HG03342 (cell line): Measurements from ENCODE around the gene TTI1.
"Not testable (repeated sequence)": the region's sequence is repeated elsewhere in the genome, so short reads cannot be mapped to it uniquely, and the experiment has no call there.

ENCODE experiments used
- ATAC-seq: cut with Tn5 transposase; IDR thresholded peaks from one replicate; pipeline ENCODE4 v1.9.1; 2021; ENCODE audit warnings: mild to moderate bottlenecking, moderate library complexity; ENCODE audit not compliant: unreplicated experiment

TTI1 gene

DNA sequence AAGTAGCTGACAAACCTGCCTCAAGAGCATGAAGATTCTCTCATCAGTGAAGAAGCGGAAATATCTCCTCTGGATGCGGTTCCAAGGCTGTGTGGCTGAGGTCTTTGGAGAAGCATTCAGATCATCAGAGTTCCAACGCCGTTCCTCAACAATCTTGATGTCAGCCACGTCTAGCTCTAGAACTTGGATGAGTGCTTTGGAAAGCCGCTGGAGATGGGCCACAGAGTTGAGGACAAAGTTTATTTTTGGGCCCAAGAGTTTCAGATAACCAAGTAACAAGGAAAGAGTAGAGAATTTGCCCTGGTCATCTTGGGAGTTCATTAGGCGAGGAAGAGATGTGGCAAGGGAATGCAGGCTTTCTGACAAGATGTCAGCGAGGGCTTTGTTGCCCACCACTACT lies 20.9 kb downstream of the TTI1 start:
- ATAC-seq, result no peak

DNA sequence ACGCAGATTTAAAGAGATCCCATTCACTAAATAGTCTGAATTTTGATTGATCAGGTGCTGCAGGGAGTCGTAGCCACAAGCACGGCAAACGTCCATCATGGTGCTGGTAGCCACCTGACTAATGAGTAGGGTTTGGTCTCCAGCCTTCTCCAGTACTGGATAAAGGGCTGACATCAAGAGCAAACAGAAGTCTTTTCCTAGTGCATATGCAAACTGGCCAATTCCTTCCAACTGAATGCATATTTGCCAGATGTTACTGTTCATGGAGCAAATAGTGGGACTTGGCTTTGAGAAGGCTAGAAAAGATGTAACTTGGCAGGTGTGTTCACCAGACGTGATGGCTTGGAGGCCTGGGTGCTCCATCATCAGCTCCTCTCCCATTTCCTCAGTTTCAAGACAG lies 21.6 kb downstream of the TTI1 start:
- no peak for ATAC-seq

DNA sequence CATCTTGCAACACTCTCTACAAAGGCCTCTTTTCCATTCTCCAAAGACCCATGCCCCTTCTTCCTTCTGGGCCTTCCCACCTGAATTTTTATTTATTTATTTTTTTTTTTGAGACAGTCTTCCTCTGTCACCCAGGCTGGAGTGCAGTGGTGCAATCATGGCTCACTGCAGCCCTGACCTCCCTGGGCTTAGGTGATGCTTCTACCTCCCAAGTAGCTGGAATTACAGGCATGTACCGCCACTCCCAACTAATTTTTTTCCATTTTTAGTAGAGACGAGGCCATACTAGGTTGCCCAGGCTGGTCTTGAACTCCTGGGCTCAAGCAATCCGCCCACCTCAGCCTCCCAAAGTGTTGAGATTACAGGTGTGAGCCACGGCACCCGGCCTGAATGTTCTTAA lies 23.8 kb downstream of the TTI1 start:
- ATAC-seq, result not testable (repeated sequence)

DNA sequence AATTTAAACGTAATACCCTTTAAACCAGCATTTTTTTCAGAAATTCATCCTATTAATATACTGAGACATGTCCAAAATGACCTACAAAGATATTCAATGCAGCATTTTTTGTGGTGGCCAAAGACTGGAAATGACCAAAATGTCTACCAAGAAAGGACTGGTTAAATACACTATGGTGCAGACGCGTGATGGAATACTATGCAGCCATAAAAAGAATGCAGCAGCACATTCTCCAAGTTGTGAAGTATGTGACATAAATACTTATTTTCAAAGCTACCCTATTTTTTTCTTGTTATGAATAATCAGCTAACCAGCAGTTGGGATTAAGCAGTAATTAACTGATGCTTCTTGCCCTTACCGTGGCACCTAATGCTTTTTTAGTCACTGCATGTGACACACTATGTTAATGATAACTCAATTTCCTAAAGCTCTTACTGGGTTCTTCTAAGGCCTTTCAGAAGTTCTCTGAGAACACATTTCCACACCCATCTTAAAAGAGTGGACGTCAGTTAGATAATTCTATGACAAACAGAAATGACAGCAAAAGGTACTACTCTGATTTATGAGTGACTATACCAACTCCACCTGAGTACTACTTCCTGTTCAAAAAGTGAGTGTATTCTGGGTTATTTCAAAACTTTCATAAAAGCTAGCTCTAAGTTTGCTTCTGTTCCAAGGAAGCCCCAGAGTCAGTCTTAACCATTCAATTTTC lies 24.9 kb downstream of the TTI1 start:
- no peak for ATAC-seq

DNA sequence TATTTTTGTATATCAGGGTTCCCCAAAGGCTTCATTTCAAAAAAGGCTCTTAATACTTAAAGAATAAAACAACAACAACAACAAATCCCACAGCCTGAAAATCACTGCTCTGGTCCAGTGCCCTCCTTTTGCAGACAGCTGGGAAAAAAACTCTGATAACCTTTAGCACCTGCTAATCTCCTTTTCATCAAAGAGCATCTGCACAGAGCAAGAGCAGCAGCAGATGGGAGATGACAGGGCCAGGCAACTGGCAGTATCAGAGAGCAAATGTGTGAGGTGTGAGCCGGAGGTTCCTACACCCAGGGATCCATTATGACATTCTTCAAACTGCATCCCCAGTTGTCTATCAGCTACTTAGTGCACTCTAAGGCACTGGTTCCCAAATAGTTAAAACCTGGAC lies 25.7 kb downstream of the TTI1 start:
- ATAC-seq, result no peak

DNA sequence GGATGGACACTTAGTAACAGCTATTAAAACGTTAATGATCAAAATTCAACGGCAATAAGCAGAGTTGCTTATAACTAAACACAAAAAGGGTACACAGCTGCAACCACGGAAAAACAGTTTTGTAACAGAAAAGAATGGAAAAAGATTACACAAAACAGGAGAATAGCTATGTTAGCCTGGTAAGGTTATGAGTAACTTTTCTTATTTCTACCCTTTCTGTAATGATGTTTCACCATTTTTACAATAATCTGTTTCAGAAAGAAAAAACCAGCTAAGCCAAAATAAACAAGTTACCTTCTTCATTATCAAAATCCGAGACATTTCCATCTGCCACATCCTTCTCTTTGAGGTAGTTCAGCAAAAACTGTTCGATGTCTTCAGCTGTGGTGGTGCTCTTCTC lies 27.4 kb downstream of the TTI1 start:
- ATAC-seq, result no peak

DNA sequence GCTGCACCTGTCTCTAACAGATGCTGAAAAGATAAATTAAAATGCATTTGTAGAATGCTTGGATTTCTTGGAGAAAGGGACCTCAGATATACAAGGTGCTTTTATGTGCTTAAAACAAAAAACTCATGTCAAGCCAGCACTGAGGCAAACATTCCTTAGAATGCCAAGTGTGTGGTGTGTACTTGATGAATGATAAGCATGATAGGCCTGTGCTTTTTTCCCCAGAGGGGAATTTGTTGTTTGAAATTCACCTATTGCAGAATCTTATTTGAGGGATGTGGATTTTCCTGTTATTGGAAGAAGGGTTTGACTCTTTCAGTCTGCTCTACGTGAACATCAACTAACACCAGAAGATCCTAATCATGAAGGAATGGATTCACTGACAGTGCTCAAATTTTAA lies 28.8 kb downstream of the TTI1 start:
- ATAC-seq, result no peak

GRCh38 chr20:38002422-38002821 lies 30.8 kb downstream of the TTI1 start:
- no peak for ATAC-seq

- no peak for ATAC-seq
Observed at GRCh38 chr20:38001981-38002380, 31.3 kb downstream of the TTI1 start.

- ATAC-seq, result no peak
Observed at GRCh38 chr20:38001173-38001875, 31.9 kb downstream of the TTI1 start.

- ATAC-seq, result no peak
Observed at GRCh38 chr20:38000293-38000692, 33.0 kb downstream of the TTI1 start.

DNA sequence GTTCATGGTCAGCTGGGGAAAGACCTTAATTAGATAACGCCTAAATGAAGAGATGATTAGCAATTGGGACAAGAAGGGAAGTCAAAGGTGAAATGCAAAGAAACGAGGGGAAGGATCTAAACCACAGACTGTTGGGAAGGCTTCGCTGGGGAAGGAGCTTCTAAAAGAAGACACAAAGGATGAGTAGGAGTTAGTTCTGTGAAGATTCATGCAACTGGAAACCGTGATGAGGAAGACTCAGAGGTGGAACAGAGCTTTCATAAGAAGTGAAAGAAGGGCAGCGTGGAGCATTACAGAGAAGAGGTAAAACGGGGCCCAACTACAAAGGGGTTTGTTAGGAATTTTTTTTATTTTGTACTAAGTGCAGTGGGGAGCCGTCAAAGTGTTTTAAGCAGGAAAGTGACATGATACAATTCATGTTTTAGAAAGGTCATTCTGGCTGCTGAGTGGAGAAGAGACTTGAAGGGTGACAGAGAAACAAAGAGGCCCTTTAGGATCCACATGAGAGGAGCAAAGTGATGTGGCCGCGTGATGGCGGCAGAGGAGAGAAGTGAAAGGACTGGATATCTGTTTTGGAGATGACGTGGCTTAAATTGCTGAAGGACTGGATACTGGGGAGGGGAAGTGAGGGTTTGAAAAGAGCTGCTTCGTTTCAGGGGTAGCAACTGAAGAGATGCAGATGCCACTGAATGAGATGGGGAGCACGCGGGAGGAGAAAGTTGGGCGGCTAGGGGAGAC lies 33.6 kb downstream of the TTI1 start:
- ATAC-seq, result no peak

GRCh38 chr20:37997516-37997915 lies 35.7 kb downstream of the TTI1 start:
- ATAC-seq, result no peak

DNA sequence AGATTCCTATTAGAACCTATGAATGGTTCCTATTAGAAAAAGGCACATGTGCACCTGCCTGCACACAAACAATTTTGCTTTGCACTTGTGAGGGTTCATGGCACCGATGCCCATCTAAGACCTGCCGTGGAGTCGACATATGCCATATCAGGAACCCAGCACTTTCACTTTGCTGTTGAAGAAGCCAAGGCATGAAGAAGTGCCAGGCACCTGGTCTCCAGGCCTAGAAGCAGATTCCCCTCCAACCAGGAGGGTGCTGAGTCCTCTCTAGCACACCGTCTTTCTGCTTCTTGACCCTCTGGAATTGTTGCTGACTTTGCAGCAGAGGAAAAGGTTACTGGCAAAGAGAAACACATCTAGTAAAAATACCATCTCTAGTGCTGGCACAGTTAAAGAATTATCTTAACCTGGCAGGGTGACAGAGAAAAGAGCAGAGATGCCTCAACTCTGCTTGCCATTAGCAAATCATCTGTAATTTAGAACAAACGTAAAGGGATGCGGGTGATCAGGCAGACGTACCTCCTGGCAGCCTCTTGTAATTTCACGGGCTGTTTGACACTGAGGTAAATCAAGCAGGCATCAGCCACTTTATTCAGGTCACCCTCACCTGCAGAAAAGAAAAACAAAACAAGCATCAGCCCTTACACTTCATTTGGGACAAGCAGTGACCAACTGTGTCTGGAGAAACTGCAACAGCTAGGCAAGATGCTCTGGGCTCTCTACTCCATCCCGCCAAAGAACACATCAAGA lies 37.2 kb downstream of the TTI1 start:
- no peak for ATAC-seq

GRCh38 chr20:37994512-37994911 lies 38.7 kb downstream of the TTI1 start:
- ATAC-seq, result no peak

- ATAC-seq, result no peak
Observed at GRCh38 chr20:37992802-37993409, 40.4 kb downstream of the TTI1 start.

GRCh38 chr20:37991908-37992307 lies 41.3 kb downstream of the TTI1 start:
- no peak for ATAC-seq

GRCh38 chr20:37991157-37991866 lies 41.9 kb downstream of the TTI1 start:
- no peak for ATAC-seq

- ATAC-seq, result peak; percentile 91
Observed at GRCh38 chr20:37990571-37991151, 42.6 kb downstream of the TTI1 start.
